Peyer's patch (tissue), 4 donors: ENCODE measurements around the gene MARCHF9. TPM values are rescaled to one million over a fixed set of nuclear protein-coding genes. Genes with fewer than 3 reads are reported as not detected.

Source experiments
- DNase-seq, 3 donors: peaks; one replicate each; pipeline ENCODE4 v3.0.0-alpha.2; 2017 to 2019
- H3K27ac ChIP-seq, 4 donors: fragments of 200-600 bp; sonication (generic); one replicate each; pipeline ENCODE4 v1.5.1; 2016 to 2019
- H3K27me3 ChIP-seq, 2 donors: fragments of 200-600 bp; sonication (generic); one replicate each; pipeline ENCODE4 v1.5.1; 2019
- H3K36me3 ChIP-seq, 3 donors: fragments of 200-600 bp; sonication (generic); one replicate each; pipeline ENCODE4 v1.5.1; 2016 to 2019
- H3K4me1 ChIP-seq, 4 donors: fragments of 200-600 bp; sonication (generic); one replicate each; pipeline ENCODE4 v1.5.1; 2016 to 2019
- H3K4me3 ChIP-seq, 4 donors: fragments of 200-600 bp; sonication (generic); 1 replicate in 3 of 4; 2 replicates in 1 of 4; pipeline ENCODE4 v1.5.1; 2016 to 2019; ENCODE audit warnings: mild to moderate bottlenecking in 1 of 4
- H3K9me3 ChIP-seq, 4 donors: fragments of 200-600 bp; sonication (generic); one replicate each; pipeline ENCODE4 v1.5.1; 2016 to 2019; ENCODE audit warnings: mild to moderate bottlenecking in 1 of 4
- CTCF ChIP-seq, 6 experiments: fragments of 450-650 bp in 4 of 6; fragments of 200-600 bp in 2 of 6; sonication (generic) in 1 of 6; IDR thresholded peaks; one replicate each; pipeline ENCODE4 v1.5.1; 2017 to 2019; ENCODE audit warnings: antibody characterized with exemption in 6 of 6, mild to moderate bottlenecking in 3 of 6, moderate library complexity in 1 of 6
- POLR2A ChIP-seq, 2 donors: fragments of 450-650 bp; IDR thresholded peaks; one replicate each; pipeline ENCODE4 v1.5.1; 2017; ENCODE audit warnings: antibody characterized with exemption in 2 of 2, mild to moderate bottlenecking in 2 of 2, moderate library complexity in 2 of 2
- total RNA-seq, 4 donors: library from RNA; depleted of rRNA; stranded (reverse); fragments of >200 nt; gene quantifications; one replicate each; pipeline ENCODE4 v1.1.0, GENCODE V29; 2016

MARCHF9 gene
- total RNA-seq, 4 donors from 2014 or later = 7.4 to 17.2 (median 10.6) TPM

GRCh38 chr12:57759360-57759980 is 4.6 kb downstream of the MARCHF9 start:
- Histone ChIP-seq H3K4me1 (peaks cover 0 to 17% (median 4%) of the 10 kb centered on the region in 4 donors), H3K27me3 (no peaks in the 10 kb centered on the region), H3K36me3 (peaks cover 0 to 15% (median 0%) of the 10 kb centered on the region in 3 donors), H3K4me3 (no peak overlapping the region), H3K27ac (no peak overlapping the region), H3K9me3 (no peaks in the 10 kb centered on the region)
- TF ChIP-seq POLR2A (IDR thresholded peaks at IDR 0.05) (no peak), CTCF (IDR thresholded peaks at IDR 0.05) (peak in 4 of 6 experiments; percentile 50 to 61 (median 52))
- no peak for DNase-seq

- no peaks in the 10 kb centered on the region for H3K9me3 ChIP-seq
- H3K4me1 ChIP-seq = peaks cover 0 to 24% (median 12%) of the 10 kb centered on the region in 4 donors
- H3K27ac ChIP-seq = no peak overlapping the region
- DNase-seq = no peak
- TF ChIP-seq POLR2A (IDR thresholded peaks at IDR 0.05) (no peak), CTCF (IDR thresholded peaks at IDR 0.05) (no peak)
- H3K27me3 ChIP-seq = no peaks in the 10 kb centered on the region
- H3K36me3 ChIP-seq = peaks cover 0 to 15% (median 0%) of the 10 kb centered on the region in 3 donors
- H3K4me3 ChIP-seq = no peak overlapping the region
Measured at GRCh38 chr12:57760347-57760982, 5.6 kb downstream of the MARCHF9 start.

- H3K4me1 ChIP-seq = peaks cover 0 to 27% (median 21%) of the 10 kb centered on the region in 4 donors
- DNase-seq = no peak
- no peak overlapping the region for H3K4me3 ChIP-seq
- H3K9me3 ChIP-seq = no peaks in the 10 kb centered on the region
- H3K36me3 ChIP-seq = peaks cover 0 to 15% (median 0%) of the 10 kb centered on the region in 3 donors
- no peak for TF ChIP-seq CTCF (IDR thresholded peaks at IDR 0.05)
- TF ChIP-seq POLR2A (IDR thresholded peaks at IDR 0.05) = no peak
- H3K27me3 ChIP-seq = peaks cover 0 to 7% of the 10 kb centered on the region in 2 donors
- no peak overlapping the region for H3K27ac ChIP-seq
Measured at GRCh38 chr12:57761391-57761998, 6.6 kb downstream of the MARCHF9 start.

GRCh38 chr12:57762463-57762862 is 7.6 kb downstream of the MARCHF9 start:
- DNase-seq = no peak
- peaks cover 0 to 13% of the 10 kb centered on the region in 2 donors for H3K27me3 ChIP-seq
- peaks cover 0 to 28% (median 22%) of the 10 kb centered on the region in 4 donors for H3K4me1 ChIP-seq
- peaks cover 0 to 15% (median 0%) of the 10 kb centered on the region in 3 donors for H3K36me3 ChIP-seq
- TF ChIP-seq POLR2A (IDR thresholded peaks at IDR 0.05) (no peak), CTCF (IDR thresholded peaks at IDR 0.05) (no peak)
- no peak overlapping the region for H3K27ac ChIP-seq
- no peaks in the 10 kb centered on the region for H3K9me3 ChIP-seq
- H3K4me3 ChIP-seq = no peak overlapping the region

GRCh38 chr12:57763881-57764661 is 9.2 kb downstream of the MARCHF9 start:
- no peak for DNase-seq
- Histone ChIP-seq H3K9me3 (no peaks in the 10 kb centered on the region), H3K27ac (no peak overlapping the region), H3K4me3 (peak overlapping the region in 2 of 4 donors; percentile 51 to 54), H3K27me3 (peaks cover 0 to 13% of the 10 kb centered on the region in 2 donors), H3K36me3 (peaks cover 0 to under 1% (median 0%) of the 10 kb centered on the region in 3 donors), H3K4me1 (peaks cover 0 to 28% (median 22%) of the 10 kb centered on the region in 4 donors)
- TF ChIP-seq CTCF (IDR thresholded peaks at IDR 0.05) (no peak), POLR2A (IDR thresholded peaks at IDR 0.05) (no peak)
